ENCODE measurements around the gene FBH1.
"Not testable (repeated sequence)": the region's sequence is repeated elsewhere in the genome, so short reads cannot be mapped to it uniquely, and the experiment has no call there.

The FBH1 gene

GRCh38 chr10:5959581-5960069 lies 69.6 kb downstream of the FBH1 start:
- no peak for DNase-seq (ENCODE audit: low read depth, low spot score)

- DNase-seq (ENCODE audit: low read depth, low spot score): peak; percentile 64
Observed at GRCh38 chr10:5960070-5960972, 70.3 kb downstream of the FBH1 start.

GRCh38 chr10:5960973-5961275 lies 70.9 kb downstream of the FBH1 start:
- not testable (repeated sequence) for DNase-seq (ENCODE audit: low read depth, low spot score)

- DNase-seq (ENCODE audit: low read depth, low spot score): no peak
Observed at GRCh38 chr10:5961405-5962100, 71.5 kb downstream of the FBH1 start.

GRCh38 chr10:5962358-5962940 lies 72.4 kb downstream of the FBH1 start:
- DNase-seq (ENCODE audit: low read depth, low spot score): not testable (repeated sequence)

GRCh38 chr10:5963071-5963470 lies 73.0 kb downstream of the FBH1 start:
- no peak for DNase-seq (ENCODE audit: low read depth, low spot score)

- no peak for DNase-seq (ENCODE audit: low read depth, low spot score)
Observed at GRCh38 chr10:5963591-5963990, 73.5 kb downstream of the FBH1 start.

- no peak for DNase-seq (ENCODE audit: low read depth, low spot score)
Observed at GRCh38 chr10:5964736-5965135, 74.7 kb downstream of the FBH1 start.

GRCh38 chr10:5965266-5965665 lies 75.2 kb downstream of the FBH1 start:
- no peak for DNase-seq (ENCODE audit: low read depth, low spot score)

- no peak for DNase-seq (ENCODE audit: low read depth, low spot score)
Observed at GRCh38 chr10:5968037-5968680, 78.1 kb downstream of the FBH1 start.

GRCh38 chr10:5968681-5969453 lies 78.8 kb downstream of the FBH1 start:
- no peak for DNase-seq (ENCODE audit: low read depth, low spot score)

- no peak for DNase-seq (ENCODE audit: low read depth, low spot score)
Observed at GRCh38 chr10:5970066-5970465, 80.0 kb downstream of the FBH1 start.

GRCh38 chr10:5970527-5970926 lies 80.5 kb downstream of the FBH1 start:
- DNase-seq (ENCODE audit: low read depth, low spot score): no peak

- peak; percentile 30 for DNase-seq (ENCODE audit: low read depth, low spot score)
Observed at GRCh38 chr10:5971315-5971832, 81.3 kb downstream of the FBH1 start.

GRCh38 chr10:5971886-5972285 lies 81.8 kb downstream of the FBH1 start:
- DNase-seq (ENCODE audit: low read depth, low spot score): no peak

- DNase-seq (ENCODE audit: low read depth, low spot score): no peak
Observed at GRCh38 chr10:5973069-5973468, 83.0 kb downstream of the FBH1 start.

- DNase-seq (ENCODE audit: low read depth, low spot score): no peak
Observed at GRCh38 chr10:5975641-5976473, 85.8 kb downstream of the FBH1 start.

- DNase-seq (ENCODE audit: low read depth, low spot score): peak; percentile 74
Observed at GRCh38 chr10:5976512-5977470, 86.7 kb downstream of the FBH1 start.

Measured in astrocyte of the hippocampus (primary cell).